ENCODE results near the gene NUMB.
"Not testable (repeated sequence)": the region's sequence is repeated elsewhere in the genome, so short reads cannot be mapped to it uniquely, and the experiment has no call there.

Gene NUMB

GRCh38 chr14:73397810-73398209 is 60.5 kb downstream of the NUMB start:
- TF ChIP-seq, protein P1, sequence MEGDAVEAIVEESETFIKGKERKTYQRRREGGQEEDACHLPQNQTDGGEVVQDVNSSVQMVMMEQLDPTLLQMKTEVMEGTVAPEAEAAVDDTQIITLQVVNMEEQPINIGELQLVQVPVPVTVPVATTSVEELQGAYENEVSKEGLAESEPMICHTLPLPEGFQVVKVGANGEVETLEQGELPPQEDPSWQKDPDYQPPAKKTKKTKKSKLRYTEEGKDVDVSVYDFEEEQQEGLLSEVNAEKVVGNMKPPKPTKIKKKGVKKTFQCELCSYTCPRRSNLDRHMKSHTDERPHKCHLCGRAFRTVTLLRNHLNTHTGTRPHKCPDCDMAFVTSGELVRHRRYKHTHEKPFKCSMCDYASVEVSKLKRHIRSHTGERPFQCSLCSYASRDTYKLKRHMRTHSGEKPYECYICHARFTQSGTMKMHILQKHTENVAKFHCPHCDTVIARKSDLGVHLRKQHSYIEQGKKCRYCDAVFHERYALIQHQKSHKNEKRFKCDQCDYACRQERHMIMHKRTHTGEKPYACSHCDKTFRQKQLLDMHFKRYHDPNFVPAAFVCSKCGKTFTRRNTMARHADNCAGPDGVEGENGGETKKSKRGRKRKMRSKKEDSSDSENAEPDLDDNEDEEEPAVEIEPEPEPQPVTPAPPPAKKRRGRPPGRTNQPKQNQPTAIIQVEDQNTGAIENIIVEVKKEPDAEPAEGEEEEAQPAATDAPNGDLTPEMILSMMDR (conservative IDR thresholded peaks at IDR 0.05; ENCODE audit: low read length) = no peak
- no peak for DNase-seq (ENCODE audit: low read depth)
- H3K4me3 ChIP-seq (ENCODE audit: low read length) = no peak overlapping the region

DNA sequence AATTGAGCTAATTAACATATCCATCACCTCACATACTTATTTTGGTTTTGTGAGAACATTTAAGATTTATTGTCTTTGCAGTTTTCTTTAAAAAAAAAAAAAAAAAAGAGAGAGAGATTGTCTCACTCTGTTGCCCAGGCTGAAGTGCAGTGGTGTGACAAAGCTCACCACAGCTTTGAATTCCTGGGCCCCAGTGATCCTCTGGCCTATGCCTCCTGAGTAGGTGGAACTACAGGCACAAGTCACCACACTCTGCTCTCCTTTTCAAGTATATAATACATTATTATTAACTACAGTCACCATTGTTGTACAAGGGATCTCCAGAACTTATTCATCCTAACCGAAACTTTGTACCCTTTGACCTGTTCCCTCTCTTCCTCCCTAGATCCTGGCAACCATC is 64.0 kb downstream of the NUMB start:
- DNase-seq (ENCODE audit: low read depth) = no peak
- TF ChIP-seq, protein P1 (conservative IDR thresholded peaks at IDR 0.05; ENCODE audit: low read length) = no peak
- H3K4me3 ChIP-seq (ENCODE audit: low read length) = no peak overlapping the region

GRCh38 chr14:73393375-73393774 is 65.0 kb downstream of the NUMB start:
- no peak overlapping the region for H3K4me3 ChIP-seq (ENCODE audit: low read length)
- DNase-seq (ENCODE audit: low read depth) = no peak
- TF ChIP-seq, protein P1 (conservative IDR thresholded peaks at IDR 0.05; ENCODE audit: low read length) = no peak

GRCh38 chr14:73392329-73393257 is 65.8 kb downstream of the NUMB start:
- H3K4me3 ChIP-seq (ENCODE audit: low read length) = no peak overlapping the region
- TF ChIP-seq, protein P1 (conservative IDR thresholded peaks at IDR 0.05; ENCODE audit: low read length) = no peak
- DNase-seq (ENCODE audit: low read depth) = no peak

GRCh38 chr14:73387860-73388259 is 70.5 kb downstream of the NUMB start:
- not testable (repeated sequence) for DNase-seq (ENCODE audit: low read depth)

GRCh38 chr14:73386342-73386741 is 72.0 kb downstream of the NUMB start:
- DNase-seq (ENCODE audit: low read depth) = no peak
- no peak overlapping the region for H3K4me3 ChIP-seq (ENCODE audit: low read length)
- TF ChIP-seq, protein P1 (conservative IDR thresholded peaks at IDR 0.05; ENCODE audit: low read length) = no peak

More at GRCh38 chr14:73387860-73388259, 70.5 kb downstream of the NUMB start:
- H3K4me3 ChIP-seq (ENCODE audit: low read length) = not testable (repeated sequence)

GRCh38 chr14:73385021-73385420 is 73.3 kb downstream of the NUMB start:
- not testable (repeated sequence) for DNase-seq (ENCODE audit: low read depth); H3K4me3 ChIP-seq (ENCODE audit: low read length)

GRCh38 chr14:73383356-73383755 is 75.0 kb downstream of the NUMB start:
- TF ChIP-seq, protein P1 (conservative IDR thresholded peaks at IDR 0.05; ENCODE audit: low read length) = no peak
- H3K4me3 ChIP-seq (ENCODE audit: low read length) = no peak overlapping the region
- no peak for DNase-seq (ENCODE audit: low read depth)

All from AG10803 (cell line).